ENCODE results near the gene PFDN6.

Gene PFDN6

GRCh38 chr6:33312361-33313104 is 23.1 kb downstream of the PFDN6 start:
- peak; percentile 72 for ATAC-seq
- TF ChIP-seq ZFP30 (CRISPR knock-in tag; IDR thresholded peaks at IDR 0.05): no peak
- no peak for TF ChIP-seq CSRNP3 (CRISPR knock-in tag; IDR thresholded peaks at IDR 0.05)

GRCh38 chr6:33313105-33313708 is 23.8 kb downstream of the PFDN6 start:
- no peak for TF ChIP-seq TOX (CRISPR knock-in tag; IDR thresholded peaks at IDR 0.05; ENCODE audit: borderline replicate concordance)
- no peak for TF ChIP-seq ISL1 (CRISPR knock-in tag; IDR thresholded peaks at IDR 0.05)
- no peak for TF ChIP-seq ZNF70 (CRISPR knock-in tag; IDR thresholded peaks at IDR 0.05)
- no peak for TF ChIP-seq ZNF565 (CRISPR knock-in tag; conservative IDR thresholded peaks at IDR 0.05; ENCODE audit: low read depth)
- no peak for TF ChIP-seq BACH2 (CRISPR knock-in tag; IDR thresholded peaks at IDR 0.05; ENCODE audit: borderline replicate concordance)
- TF ChIP-seq GLIS3 (CRISPR knock-in tag; IDR thresholded peaks at IDR 0.05): no peak
- TF ChIP-seq CREB5 (CRISPR knock-in tag; IDR thresholded peaks at IDR 0.05; ENCODE audit: low read depth): no peak
- no peak for TF ChIP-seq TCF4 (CRISPR knock-in tag; IDR thresholded peaks at IDR 0.05; ENCODE audit: borderline replicate concordance)
- no peak for TF ChIP-seq ZC3H10 (CRISPR knock-in tag; IDR thresholded peaks at IDR 0.05)
- no peak for TF ChIP-seq CSDC2 (CRISPR knock-in tag; IDR thresholded peaks at IDR 0.05)
- no peak for TF ChIP-seq POU6F1 (CRISPR knock-in tag; IDR thresholded peaks at IDR 0.05; ENCODE audit: borderline replicate concordance, low read depth)
- no peak for TF ChIP-seq RARB (CRISPR knock-in tag; IDR thresholded peaks at IDR 0.05)
- TF ChIP-seq SNAI2 (CRISPR knock-in tag; IDR thresholded peaks at IDR 0.05): no peak
- TF ChIP-seq ESRRG (CRISPR knock-in tag; IDR thresholded peaks at IDR 0.05): no peak
- no peak for TF ChIP-seq ZFP30 (CRISPR knock-in tag; IDR thresholded peaks at IDR 0.05)
- no peak for TF ChIP-seq PPARA (CRISPR knock-in tag; IDR thresholded peaks at IDR 0.05; ENCODE audit: borderline replicate concordance)
- TF ChIP-seq ZFP3 (CRISPR knock-in tag; IDR thresholded peaks at IDR 0.05): no peak
- no peak for TF ChIP-seq TSHZ2 (CRISPR knock-in tag; IDR thresholded peaks at IDR 0.05)
- peak; percentile 22 for ATAC-seq

GRCh38 chr6:33313709-33314514 is 24.5 kb downstream of the PFDN6 start, which contains the start of gene TAPBP:
TAPBP (minus strand) TSS chr6:33314078; CDS start chr6:33314041, 37 bp downstream.
- peak; percentile 25 for ATAC-seq
- no peak for TF ChIP-seq ESRRG (CRISPR knock-in tag; IDR thresholded peaks at IDR 0.05)
- TF ChIP-seq POU6F1 (CRISPR knock-in tag; IDR thresholded peaks at IDR 0.05; ENCODE audit: borderline replicate concordance, low read depth): no peak
- TF ChIP-seq PATZ1 (CRISPR knock-in tag; IDR thresholded peaks at IDR 0.05; ENCODE audit: borderline replicate concordance): no peak
- TF ChIP-seq TOX (CRISPR knock-in tag; IDR thresholded peaks at IDR 0.05; ENCODE audit: borderline replicate concordance): no peak
- no peak for TF ChIP-seq ZFP30 (CRISPR knock-in tag; IDR thresholded peaks at IDR 0.05)
- TF ChIP-seq TCF4 (CRISPR knock-in tag; IDR thresholded peaks at IDR 0.05; ENCODE audit: borderline replicate concordance): no peak
- no peak for TF ChIP-seq RARB (CRISPR knock-in tag; IDR thresholded peaks at IDR 0.05)
- TF ChIP-seq TSHZ2 (CRISPR knock-in tag; IDR thresholded peaks at IDR 0.05): no peak
